ENCODE measurements around the gene ZC3H8.

DNA sequence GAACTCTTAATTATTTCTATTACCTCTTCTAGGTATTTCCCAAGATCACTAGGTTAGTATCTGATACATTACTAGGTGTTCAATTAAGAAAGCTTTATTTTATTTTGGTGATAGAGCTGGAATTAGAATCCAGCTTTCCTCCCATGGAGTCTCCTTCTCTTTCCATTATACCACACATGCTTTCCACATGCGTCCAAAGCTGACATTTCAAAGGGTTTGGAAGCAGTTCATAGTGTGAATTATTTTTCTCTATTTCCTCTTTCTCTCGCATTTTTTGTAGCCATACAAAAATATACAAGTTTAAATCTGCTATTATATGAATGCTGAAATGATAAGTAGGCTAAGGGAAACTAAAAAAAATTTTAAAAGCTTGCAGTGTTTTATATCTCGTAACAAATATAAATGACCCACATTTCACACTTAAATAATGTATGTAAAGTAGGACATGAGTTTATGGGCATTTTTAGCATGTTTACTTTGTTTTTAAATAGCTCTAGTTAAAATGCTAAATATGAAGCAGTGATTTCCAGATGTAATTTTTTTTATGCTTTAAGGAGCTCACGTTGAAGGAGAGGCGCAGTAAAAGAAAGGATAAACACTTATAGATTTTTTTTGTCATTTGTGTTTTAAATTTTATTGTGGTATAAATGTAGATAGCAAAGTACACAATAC, 40.7 kb upstream of the ZC3H8 start:
- no peak for TF ChIP-seq GATA2 (IDR thresholded peaks at IDR 0.05; ENCODE audit: insufficient read depth, insufficient read length, low read depth, low read length)
- TF ChIP-seq, protein P1, sequence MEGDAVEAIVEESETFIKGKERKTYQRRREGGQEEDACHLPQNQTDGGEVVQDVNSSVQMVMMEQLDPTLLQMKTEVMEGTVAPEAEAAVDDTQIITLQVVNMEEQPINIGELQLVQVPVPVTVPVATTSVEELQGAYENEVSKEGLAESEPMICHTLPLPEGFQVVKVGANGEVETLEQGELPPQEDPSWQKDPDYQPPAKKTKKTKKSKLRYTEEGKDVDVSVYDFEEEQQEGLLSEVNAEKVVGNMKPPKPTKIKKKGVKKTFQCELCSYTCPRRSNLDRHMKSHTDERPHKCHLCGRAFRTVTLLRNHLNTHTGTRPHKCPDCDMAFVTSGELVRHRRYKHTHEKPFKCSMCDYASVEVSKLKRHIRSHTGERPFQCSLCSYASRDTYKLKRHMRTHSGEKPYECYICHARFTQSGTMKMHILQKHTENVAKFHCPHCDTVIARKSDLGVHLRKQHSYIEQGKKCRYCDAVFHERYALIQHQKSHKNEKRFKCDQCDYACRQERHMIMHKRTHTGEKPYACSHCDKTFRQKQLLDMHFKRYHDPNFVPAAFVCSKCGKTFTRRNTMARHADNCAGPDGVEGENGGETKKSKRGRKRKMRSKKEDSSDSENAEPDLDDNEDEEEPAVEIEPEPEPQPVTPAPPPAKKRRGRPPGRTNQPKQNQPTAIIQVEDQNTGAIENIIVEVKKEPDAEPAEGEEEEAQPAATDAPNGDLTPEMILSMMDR (IDR thresholded peaks at IDR 0.05; ENCODE audit: extremely low read depth in 1 of 2, insufficient read depth in 1 of 2, low read depth in 1 of 2, low read length in 2 of 2) = no peak
- no peak for TF ChIP-seq EZH2 (IDR thresholded peaks at IDR 0.05; ENCODE audit: borderline replicate concordance, low read depth, low read length, severe bottlenecking)
